Retinal pigment epithelial cell (primary cell): Measurements from ENCODE around the gene FLVCR1.

ENCODE experiments used
- DNase-seq: peaks from one replicate; pipeline ENCODE4 v3.0.0-alpha.2; 2010; ENCODE audit warnings: low read depth
- H3K4me3 ChIP-seq: 2 replicates; pipeline ENCODE4 v1.5.1; 2011; ENCODE audit warnings: mild to moderate bottlenecking, low read length, control low read depth, moderate library complexity
- TF ChIP-seq, protein P1 (sequence below): conservative IDR thresholded peaks from 2 replicates; pipeline ENCODE4 v1.5.1; 2011; ENCODE audit warnings: low read depth, low read length, control low read depth, inconsistent platforms

Gene FLVCR1

DNA sequence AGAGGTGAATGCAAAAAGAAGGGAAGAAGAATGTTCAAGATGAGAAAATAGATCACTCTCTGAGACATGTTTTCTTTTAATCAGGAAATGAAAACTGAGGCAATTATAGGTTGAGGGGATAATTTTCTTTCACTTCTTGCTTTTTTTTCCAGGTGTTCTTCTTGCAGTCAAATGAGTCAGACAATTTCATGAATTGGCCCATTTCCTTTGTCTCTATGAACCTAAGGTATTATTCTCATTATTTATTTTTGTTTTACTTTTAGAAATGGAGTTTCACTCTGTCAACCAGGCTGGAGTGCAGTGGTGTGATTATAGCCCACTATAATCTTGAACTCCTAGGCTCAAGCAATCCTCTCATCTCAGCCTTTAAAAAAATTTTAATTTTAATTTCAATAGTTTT, 88.8 kb downstream of the FLVCR1 start:
- no peak overlapping the region for H3K4me3 ChIP-seq
- no peak for DNase-seq
- TF ChIP-seq, protein P1, sequence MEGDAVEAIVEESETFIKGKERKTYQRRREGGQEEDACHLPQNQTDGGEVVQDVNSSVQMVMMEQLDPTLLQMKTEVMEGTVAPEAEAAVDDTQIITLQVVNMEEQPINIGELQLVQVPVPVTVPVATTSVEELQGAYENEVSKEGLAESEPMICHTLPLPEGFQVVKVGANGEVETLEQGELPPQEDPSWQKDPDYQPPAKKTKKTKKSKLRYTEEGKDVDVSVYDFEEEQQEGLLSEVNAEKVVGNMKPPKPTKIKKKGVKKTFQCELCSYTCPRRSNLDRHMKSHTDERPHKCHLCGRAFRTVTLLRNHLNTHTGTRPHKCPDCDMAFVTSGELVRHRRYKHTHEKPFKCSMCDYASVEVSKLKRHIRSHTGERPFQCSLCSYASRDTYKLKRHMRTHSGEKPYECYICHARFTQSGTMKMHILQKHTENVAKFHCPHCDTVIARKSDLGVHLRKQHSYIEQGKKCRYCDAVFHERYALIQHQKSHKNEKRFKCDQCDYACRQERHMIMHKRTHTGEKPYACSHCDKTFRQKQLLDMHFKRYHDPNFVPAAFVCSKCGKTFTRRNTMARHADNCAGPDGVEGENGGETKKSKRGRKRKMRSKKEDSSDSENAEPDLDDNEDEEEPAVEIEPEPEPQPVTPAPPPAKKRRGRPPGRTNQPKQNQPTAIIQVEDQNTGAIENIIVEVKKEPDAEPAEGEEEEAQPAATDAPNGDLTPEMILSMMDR, result no peak
